ENCODE measurements around the gene ZG16.
A peak's percentile ranks its signal among the peaks of the same experiment; 100 is the strongest.

ZG16 gene

DNA sequence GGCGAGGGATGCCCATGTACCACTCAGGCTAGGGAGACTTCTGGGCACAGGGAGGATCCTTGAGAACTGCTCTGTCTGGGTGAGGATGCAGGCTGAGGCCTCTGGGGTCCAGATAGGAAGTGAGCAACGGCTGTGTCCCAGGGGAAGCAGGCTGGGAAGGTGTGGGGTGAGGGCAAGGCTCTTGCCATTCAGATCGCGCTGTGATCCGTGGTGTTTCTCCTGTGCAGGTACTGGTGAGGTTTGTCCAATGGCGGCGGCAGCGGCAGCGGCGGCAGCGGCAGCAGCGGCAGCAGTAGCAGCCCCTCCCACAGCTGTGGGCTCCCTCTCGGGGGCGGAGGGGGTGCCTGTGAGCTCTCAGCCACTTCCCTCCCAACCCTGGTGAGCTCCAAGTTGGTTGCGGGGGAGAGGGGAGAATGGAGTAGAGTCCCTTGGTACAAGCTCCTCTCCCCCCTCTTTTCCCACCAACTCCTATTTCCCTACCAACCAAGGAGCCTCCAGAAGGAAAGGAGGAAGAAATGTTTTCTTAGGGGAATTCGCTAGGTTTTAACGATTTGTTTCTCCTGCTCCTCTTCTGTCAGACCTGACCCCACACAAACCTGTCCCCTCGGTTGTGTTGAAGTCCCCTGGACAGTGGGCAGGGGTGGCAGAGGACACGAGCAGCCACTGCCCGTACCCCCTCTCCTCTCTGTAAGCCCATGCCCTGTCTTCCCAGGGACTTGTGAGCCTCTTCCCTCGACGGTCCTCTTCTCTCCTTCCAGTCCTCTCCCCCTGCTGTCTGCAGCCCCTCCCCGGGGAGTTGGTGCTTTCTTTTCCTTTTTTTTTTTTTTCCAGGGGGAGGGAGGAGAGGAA is 32.0 kb downstream of the ZG16 start:
- DNase-seq (ENCODE audit: low read depth): no peak

DNA sequence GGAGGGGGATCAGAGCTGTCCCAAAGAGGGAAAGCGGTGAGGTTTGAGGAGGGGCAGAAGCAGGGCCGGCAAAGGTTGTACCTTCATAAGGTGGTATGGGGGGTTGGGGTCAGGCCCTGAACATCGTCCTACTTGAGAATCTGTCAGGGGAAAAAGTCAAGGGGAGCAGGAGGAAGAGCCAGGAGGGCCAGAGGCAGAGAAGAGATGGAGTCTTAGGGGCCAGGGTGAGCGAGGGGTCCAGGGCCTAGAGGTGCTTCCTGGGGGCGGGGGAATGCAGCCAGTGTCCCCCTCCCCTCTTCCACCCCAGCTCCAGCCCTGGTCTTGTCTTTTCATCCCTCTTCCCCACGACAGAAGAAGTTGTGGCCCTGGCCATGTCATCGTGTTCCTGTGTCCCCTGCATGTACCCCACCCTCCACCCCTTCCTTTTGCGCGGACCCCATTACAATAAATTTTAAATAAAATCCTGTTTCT is 32.7 kb downstream of the ZG16 start:
- no peak for DNase-seq (ENCODE audit: low read depth)

DNA sequence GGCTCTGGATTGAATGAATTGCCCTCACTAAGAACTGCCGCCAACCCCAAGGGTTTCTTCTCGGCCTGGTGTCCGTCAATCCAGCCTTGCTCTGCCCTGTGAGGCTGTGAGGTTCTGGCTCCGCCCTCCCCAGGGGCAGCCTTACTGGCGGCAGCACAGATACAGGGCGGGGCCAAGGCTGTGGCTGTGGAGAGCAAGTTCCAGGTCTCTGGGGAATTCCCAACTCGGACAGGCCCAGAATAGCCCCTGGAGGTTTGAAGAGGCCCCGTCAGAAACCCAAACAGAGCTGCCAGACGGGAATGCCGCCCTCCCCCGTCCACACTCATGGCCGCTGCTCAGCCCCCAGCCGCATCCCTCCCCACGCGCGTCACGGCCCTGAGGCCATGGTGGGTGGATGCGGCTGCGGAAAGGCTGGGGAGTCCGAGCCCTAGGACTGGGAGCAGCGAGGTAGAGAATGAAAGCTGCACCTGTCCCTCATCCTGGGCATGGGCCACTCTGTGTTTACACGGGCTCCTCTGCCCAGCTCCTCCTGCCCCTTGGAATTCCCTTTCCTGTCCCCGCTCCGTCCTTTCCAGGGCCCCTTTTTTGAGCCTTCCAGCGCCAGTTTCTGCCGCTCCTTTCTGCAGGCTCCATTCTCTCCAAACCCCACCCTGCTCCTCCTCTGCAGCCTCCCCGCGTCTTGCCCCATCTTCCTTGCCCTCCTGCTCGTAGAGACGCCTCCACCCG is 33.3 kb downstream of the ZG16 start:
- peak; percentile 69 for DNase-seq (ENCODE audit: low read depth)

DNA sequence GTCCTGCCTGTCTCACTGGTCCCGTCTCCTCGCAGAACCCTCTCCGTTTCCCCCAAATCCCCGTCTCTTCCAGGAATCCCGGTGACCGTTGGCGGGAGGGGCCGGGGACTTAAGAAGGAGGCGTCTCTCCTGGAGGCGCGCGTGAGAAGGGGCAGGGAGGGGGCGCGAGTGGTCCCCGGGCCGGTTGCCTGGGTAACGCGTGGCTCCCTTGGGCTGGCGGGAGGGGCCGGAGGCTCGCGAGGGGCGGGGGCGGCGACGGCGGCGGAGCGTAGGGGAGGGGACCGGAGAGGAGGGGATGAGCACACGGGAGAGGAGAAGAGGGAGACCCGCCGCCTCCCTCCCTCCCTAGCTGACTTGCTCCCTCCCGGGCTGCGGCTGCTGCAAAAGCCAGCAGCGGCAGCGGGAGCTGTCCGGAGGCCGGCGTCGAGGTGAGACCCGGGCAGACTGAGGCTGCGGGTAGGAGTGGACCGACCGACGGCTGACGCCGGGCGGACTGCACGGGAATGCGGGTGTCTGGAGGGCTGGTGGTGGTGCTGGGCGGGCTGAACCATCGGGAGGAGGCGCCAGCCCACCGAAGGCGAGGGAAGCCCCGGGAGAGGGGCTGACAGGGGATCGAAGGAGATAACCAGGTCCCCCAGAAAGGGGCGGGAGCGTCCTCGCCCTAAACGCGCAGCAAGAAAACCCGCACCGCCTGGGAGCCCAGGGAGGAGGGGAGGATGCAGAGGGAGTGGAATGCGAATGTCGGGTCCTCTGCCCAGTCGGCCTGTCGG is 34.0 kb downstream of the ZG16 start, which contains the start of gene PRRT2:
Gene PRRT2 (plus strand): TSS at position 298 of the 770 bp plus-strand sequence. CDS start 862 bp downstream, outside the sequence.
- DNase-seq (ENCODE audit: low read depth): no peak

DNA sequence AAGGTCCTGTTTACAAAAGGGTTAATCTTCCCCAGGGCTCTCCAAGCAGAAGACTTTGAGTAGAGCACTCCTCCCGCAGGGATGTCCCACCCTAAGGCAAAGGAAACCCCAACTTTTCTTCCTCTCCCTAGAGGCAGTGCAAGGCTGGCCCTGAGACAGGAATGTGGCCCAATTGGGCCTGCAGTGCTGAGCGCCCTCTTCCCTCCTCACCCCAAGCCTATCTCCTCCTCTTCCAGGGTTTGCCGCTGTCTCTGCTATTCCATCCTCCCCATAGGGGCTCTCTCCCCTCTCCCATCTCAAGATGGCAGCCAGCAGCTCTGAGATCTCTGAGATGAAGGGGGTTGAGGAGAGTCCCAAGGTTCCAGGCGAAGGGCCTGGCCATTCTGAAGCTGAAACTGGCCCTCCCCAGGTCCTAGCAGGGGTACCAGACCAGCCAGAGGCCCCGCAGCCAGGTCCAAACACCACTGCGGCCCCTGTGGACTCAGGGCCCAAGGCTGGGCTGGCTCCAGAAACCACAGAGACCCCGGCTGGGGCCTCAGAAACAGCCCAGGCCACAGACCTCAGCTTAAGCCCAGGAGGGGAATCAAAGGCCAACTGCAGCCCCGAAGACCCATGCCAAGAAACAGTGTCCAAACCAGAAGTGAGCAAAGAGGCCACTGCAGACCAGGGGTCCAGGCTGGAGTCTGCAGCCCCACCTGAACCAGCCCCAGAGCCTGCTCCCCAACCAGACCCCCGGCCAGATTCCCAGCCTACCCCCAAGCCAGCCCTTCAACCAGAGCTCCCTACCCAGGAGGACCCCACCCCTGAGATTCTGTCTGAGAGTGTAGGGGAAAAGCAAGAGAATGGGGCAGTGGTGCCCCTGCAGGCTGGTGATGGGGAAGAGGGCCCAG is 34.9 kb downstream of the ZG16 start:
- no peak for DNase-seq (ENCODE audit: low read depth)

- DNase-seq (ENCODE audit: low read depth): no peak
Observed at GRCh38 chr16:29813644-29814562, 35.8 kb downstream of the ZG16 start.

DNA sequence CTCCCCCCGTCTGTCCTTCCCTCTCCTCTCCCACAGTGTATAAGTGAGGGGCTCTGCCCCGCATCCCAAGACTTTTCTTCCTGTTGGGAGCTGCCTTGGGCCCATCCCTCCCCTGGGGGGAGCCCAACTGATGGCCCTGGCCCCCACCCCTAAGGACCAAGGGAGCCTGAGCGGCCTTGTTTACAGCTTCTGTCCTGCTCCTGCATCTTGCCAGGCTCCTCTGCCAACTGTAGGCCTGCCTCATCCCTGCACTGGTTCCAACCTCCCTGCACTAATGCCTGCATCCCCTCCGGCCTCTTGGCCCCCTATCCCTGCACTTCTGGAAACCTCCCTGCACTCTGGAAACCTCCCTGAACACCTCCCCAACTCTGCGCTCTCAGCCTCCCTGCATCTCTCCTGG is 36.5 kb downstream of the ZG16 start:
- no peak for DNase-seq (ENCODE audit: low read depth)

- no peak for DNase-seq (ENCODE audit: low read depth)
Observed at GRCh38 chr16:29815032-29815721, 37.1 kb downstream of the ZG16 start.

DNA sequence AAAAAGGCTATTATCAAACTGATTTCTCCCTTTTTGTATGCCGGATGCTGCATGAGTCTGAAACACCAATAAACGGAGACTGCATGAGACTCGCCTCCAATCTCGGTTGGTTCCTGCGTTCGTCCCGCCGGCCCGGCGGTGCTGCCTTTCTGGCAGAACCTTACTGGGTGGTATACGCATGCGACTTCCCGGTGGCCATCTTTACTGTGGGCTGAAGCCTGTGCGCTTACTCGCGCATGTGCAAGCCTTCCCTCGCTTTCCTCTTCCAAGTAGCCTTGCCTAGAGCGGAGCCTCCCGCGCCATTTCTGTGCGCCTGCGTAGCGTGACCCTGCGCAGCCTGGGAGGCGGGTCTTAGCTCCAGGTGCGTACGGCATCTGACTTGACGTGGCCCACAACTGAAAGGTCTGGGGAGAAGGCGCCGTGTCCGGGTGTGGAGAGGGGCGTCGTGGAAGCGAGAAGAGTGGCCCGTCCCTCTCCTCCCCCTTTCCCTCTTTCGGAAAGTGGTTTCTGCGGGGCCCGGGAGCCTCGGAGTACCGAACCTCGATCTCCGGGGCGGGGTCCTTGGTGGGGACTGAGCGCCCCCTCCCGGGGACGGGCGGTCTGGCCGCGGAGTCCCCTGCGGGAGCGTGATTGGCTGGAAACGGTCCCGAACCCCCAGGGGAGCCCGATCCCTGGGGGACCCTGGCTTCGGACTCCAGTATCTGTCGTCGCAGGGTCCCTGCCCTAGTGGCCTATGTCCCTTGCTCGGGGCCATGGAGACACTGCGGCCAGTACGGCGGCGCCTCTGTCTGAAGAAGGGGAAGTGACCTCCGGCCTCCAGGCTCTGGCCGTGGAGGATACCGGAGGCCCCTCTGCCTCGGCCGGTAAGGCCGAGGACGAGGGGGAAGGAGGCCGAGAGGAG is 38.0 kb downstream of the ZG16 start, which contains the start of gene PAGR1:
Gene PAGR1 (plus strand): TSS at position 360 of the 901 bp plus-strand sequence. CDS start 374 bp downstream, at position 734.
- peak; percentile 99 for DNase-seq (ENCODE audit: low read depth)

DNA sequence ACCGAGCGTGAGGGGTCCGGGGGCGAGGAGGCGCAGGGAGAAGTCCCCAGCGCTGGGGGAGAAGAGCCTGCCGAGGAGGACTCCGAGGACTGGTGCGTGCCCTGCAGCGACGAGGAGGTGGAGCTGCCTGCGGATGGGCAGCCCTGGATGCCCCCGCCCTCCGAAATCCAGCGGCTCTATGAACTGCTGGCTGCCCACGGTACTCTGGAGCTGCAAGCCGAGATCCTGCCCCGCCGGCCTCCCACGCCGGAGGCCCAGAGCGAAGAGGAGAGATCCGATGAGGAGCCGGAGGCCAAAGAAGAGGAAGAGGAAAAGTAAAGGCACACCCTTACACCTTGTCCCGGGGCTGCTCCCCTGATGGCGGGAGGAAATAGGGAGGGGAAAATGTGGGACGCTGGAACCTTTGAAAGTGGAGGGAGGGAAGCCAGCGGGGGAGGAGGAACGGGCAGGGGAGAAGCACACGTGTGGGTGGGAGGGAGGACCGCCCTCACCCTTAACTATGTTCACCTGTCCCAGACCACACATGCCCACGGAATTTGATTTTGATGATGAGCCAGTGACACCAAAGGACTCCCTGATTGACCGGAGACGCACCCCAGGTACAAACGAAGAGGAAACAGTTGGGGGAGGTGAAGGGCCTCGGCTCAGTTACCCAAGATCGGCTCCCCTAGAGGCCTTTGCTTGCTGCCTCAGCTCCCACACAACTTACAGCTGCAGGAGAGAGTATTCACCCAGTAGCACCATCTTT is 38.8 kb downstream of the ZG16 start:
- peak; percentile 52 for DNase-seq (ENCODE audit: low read depth)

DNA sequence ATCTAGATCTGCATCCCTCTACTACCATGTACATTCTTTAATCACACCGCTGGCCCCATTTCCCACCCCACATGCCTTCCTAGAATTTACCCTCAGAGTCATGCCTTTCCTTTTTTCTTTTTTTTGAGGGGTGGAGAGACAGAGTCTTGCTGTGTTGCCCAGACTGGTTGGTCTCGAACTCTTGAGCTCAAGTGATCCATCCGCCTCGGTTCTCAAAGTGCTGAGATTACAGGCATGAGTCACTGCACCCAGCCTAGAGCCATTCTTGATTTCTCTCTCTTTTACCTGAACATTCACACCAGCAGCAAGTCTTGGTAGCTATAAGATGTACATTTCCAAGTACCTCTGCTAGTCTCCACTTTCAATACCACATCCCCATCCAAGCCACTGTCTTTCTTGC is 40.0 kb downstream of the ZG16 start:
- no peak for DNase-seq (ENCODE audit: low read depth)

- no peak for DNase-seq (ENCODE audit: low read depth)
Observed at GRCh38 chr16:29819506-29819905, 41.5 kb downstream of the ZG16 start.

- peak; percentile 51 for DNase-seq (ENCODE audit: low read depth)
Observed at GRCh38 chr16:29820271-29820701, 42.2 kb downstream of the ZG16 start, which contains the start of gene MVP. MVP (plus strand) TSS chr16:29820462; CDS start chr16:29830550, 10,088 bp downstream.

- no peak for DNase-seq (ENCODE audit: low read depth)
Observed at GRCh38 chr16:29820730-29821642, 42.9 kb downstream of the ZG16 start.

- DNase-seq (ENCODE audit: low read depth): no peak
Observed at GRCh38 chr16:29821643-29822115, 43.6 kb downstream of the ZG16 start.

DNA sequence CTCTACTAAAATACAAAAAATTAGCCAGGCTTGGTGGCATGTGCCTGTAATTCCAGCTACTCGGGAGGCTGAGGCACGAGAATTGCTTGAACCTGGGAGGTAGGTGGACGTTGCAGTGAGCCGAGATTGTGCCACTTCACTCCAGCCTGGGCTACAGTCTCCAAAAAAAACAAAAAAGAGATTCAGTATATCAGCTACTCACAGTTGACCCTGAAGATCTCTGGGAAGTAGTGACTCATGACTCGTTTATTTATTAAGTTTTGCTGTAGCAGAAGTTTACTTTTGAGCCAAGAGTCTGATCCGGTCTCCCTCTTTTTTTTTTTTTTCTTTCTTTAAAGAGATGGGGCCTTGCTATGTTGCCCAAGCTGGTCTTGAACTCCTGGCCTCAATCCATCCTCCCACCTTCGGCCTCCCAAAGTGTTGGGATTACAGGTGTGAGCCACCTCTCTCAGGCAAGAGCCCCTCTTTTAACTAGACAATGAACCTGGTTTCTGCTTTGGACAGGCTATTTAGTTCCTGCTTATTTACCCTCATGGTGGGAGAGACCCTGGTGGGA is 46.6 kb downstream of the ZG16 start:
- no peak for DNase-seq (ENCODE audit: low read depth)
